Kidney epithelial cell (primary cell): ENCODE results near the gene SWT1. TPM values are rescaled to one million over a fixed set of nuclear protein-coding genes. Genes with fewer than 3 reads are reported as not detected.

Experiments
- DNase-seq: peaks from one replicate; pipeline ENCODE4 v3.0.0-alpha.2; 2010; ENCODE audit warnings: low read depth
- H3K27me3 ChIP-seq: 2 replicates; pipeline ENCODE4 v1.6.0; 2011; ENCODE audit warnings: low read length; ENCODE audit not compliant: control insufficient read depth, insufficient read depth
- H3K36me3 ChIP-seq: 2 replicates; pipeline ENCODE4 v1.5.1; 2011; ENCODE audit warnings: low read length; ENCODE audit not compliant: control insufficient read depth, insufficient read depth
- H3K4me3 ChIP-seq: 2 replicates; pipeline ENCODE4 v1.5.1; 2011; ENCODE audit warnings: low read depth, mild to moderate bottlenecking, control low read depth, low read length
- total RNA-seq: library from RNA; depleted of rRNA; stranded (reverse); fragments of >200 nt; gene quantifications from 2 replicates; pipeline ENCODE4 v1.2.3, GENCODE V29; 2015
- TF ChIP-seq, protein P1 (sequence below): IDR thresholded peaks from 2 replicates; pipeline ENCODE4 v1.5.1; 2011; ENCODE audit warnings: mild to moderate bottlenecking, moderate library complexity, low read length, control low read depth, inconsistent platforms; ENCODE audit not compliant: insufficient read depth, poor library complexity, severe bottlenecking

The SWT1 gene
- total RNA-seq, 1 donor from 2014 or later: 6.2 TPM

DNA sequence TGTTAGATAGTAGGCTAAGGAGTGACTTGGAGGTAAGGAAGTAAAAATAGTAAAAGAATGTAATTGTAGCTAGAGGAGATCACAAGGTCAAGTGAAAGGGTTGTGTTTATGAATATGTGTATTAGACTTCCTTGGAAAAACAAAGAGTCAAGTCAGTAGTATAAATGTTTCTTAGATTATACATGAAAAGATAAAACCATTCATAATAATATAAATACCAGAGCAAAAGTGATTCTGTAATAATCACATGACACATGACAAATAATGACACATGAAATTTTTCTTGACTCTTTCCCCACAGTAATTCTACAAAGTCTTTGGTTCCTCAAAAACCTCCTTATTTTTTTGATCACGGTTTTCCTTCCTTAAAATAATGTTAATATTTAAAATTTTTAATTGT, 103.6 kb downstream of the SWT1 start:
- Histone ChIP-seq H3K36me3 (no peaks in the 10 kb centered on the region), H3K4me3 (no peak overlapping the region), H3K27me3 (no peaks in the 10 kb centered on the region)
- TF ChIP-seq, protein P1, sequence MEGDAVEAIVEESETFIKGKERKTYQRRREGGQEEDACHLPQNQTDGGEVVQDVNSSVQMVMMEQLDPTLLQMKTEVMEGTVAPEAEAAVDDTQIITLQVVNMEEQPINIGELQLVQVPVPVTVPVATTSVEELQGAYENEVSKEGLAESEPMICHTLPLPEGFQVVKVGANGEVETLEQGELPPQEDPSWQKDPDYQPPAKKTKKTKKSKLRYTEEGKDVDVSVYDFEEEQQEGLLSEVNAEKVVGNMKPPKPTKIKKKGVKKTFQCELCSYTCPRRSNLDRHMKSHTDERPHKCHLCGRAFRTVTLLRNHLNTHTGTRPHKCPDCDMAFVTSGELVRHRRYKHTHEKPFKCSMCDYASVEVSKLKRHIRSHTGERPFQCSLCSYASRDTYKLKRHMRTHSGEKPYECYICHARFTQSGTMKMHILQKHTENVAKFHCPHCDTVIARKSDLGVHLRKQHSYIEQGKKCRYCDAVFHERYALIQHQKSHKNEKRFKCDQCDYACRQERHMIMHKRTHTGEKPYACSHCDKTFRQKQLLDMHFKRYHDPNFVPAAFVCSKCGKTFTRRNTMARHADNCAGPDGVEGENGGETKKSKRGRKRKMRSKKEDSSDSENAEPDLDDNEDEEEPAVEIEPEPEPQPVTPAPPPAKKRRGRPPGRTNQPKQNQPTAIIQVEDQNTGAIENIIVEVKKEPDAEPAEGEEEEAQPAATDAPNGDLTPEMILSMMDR: no peak
- DNase-seq: no peak

GRCh38 chr1:185262151-185262550, 105.2 kb downstream of the SWT1 start:
- H3K27me3 ChIP-seq: no peaks in the 10 kb centered on the region
- no peak overlapping the region for H3K4me3 ChIP-seq
- H3K36me3 ChIP-seq: no peaks in the 10 kb centered on the region
- DNase-seq: no peak
- TF ChIP-seq, protein P1: no peak

- Histone ChIP-seq H3K4me3 (no peak overlapping the region), H3K36me3 (no peaks in the 10 kb centered on the region)
- TF ChIP-seq, protein P1: no peak
These were observed 106.3 kb downstream of the SWT1 start for GRCh38 chr1:185263292-185263691.

DNA sequence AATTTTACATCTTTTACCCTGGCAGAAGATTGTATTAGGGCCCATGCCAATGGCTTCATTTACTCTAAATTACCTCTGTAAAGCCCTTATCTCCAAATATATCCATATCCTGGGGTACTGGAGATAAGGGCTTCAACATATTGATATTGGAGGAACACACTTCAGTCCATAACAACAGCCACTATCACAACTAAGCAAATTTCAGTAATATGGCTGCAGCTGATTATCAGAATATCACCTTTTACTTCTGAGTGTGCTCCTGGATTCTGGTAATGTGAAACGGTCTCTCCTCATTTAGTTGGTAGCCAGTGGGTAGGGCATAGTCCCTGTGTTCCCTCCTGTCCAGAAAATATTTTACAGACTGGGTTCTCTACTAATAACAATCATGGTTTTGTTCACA, 106.8 kb downstream of the SWT1 start:
- Histone ChIP-seq H3K27me3 (no peaks in the 10 kb centered on the region), H3K4me3 (no peak overlapping the region), H3K36me3 (no peaks in the 10 kb centered on the region)
- TF ChIP-seq, protein P1: no peak
- no peak for DNase-seq

More at GRCh38 chr1:185263292-185263691, 106.3 kb downstream of the SWT1 start:
- DNase-seq: no peak
- no peaks in the 10 kb centered on the region for H3K27me3 ChIP-seq

GRCh38 chr1:185265314-185265713, 108.3 kb downstream of the SWT1 start:
- DNase-seq: no peak
- H3K4me3 ChIP-seq: no peak overlapping the region
- TF ChIP-seq, protein P1: no peak
- no peaks in the 10 kb centered on the region for H3K36me3 ChIP-seq
- H3K27me3 ChIP-seq: no peaks in the 10 kb centered on the region

- no peaks in the 10 kb centered on the region for H3K27me3 ChIP-seq
- TF ChIP-seq, protein P1: no peak
- H3K4me3 ChIP-seq: no peak overlapping the region
- no peak for DNase-seq
- H3K36me3 ChIP-seq: no peaks in the 10 kb centered on the region
These were observed 110.3 kb downstream of the SWT1 start for GRCh38 chr1:185267301-185267700.
